ENCODE measurements around the gene PAX4. TPM values are rescaled to one million over a fixed set of nuclear protein-coding genes. Genes with fewer than 3 reads are reported as not detected.

Gene PAX4
- total RNA-seq, 2 donors from 2014 or later, result 0.24 TPM; not detected in 1

- H3K27ac ChIP-seq (ENCODE audit: low read depth, low read length), result no peak overlapping the region
- no peak overlapping the region for H3K9ac ChIP-seq (ENCODE audit: extremely low read depth, low read length, poor library complexity, severe bottlenecking)
- H3K4me1 Mint-ChIP-seq, result peaks cover 3% of the 10 kb centered on the region
- H3K4me3 ChIP-seq (ENCODE audit: low read length), result no peak overlapping the region
- no peaks in the 10 kb centered on the region for H3K4me1 ChIP-seq (ENCODE audit: control insufficient read depth, insufficient read depth, low read length)
- H3K36me3 Mint-ChIP-seq (ENCODE audit: low read depth), result peaks cover 13% of the 10 kb centered on the region
- no peak for TF ChIP-seq CTCF (conservative IDR thresholded peaks at IDR 0.05)
- peaks cover 12% of the 10 kb centered on the region for H3K36me3 ChIP-seq (ENCODE audit: control insufficient read depth, insufficient read depth, low read length)
- no peak for DNase-seq
- H3K27me3 ChIP-seq (ENCODE audit: control insufficient read depth, insufficient read depth, low read length, poor library complexity, severe bottlenecking), result no peaks in the 10 kb centered on the region
- no peak overlapping the region for H3K4me3 Mint-ChIP-seq
- 90 to 91% methylated on average over 3 to 5 of the region's 5 CpGs for WGBS, 2 experiments (ENCODE audit: insufficient coverage in 1 of 2, insufficient read length in 1 of 2)
- H3K9me3 ChIP-seq (ENCODE audit: control insufficient read depth, low read length), result no peaks in the 10 kb centered on the region
- H3K27ac Mint-ChIP-seq, result no peak overlapping the region
- H3K9me3 Mint-ChIP-seq, result no peaks in the 10 kb centered on the region
- peaks cover 5% of the 10 kb centered on the region for H3K27me3 Mint-ChIP-seq (ENCODE audit: insufficient read depth)
Measured at GRCh38 chr7:127595737-127596136, 22.2 kb downstream of the PAX4 start.

DNA sequence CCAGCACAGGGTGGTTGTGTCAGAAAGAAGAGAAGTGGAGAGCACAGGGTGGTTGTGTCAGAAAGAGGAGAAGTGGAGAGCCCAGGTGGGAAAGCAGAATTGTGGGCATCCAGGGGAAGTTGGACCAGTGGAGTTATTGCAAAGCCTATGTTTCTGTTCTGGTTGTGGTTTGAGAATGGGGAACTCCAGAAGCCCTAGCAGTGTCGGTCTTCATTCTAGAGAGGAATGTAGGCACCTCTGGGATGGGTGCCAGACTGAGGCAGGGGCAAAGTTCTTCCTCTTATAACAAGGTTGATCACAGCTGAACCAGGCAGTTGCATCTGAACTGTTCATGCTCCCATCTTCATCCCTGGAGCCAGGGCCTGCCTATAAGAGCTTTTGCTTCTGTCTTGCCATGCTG, 23.5 kb downstream of the PAX4 start:
- no peaks in the 10 kb centered on the region for H3K9me3 Mint-ChIP-seq
- Histone ChIP-seq H3K4me3 (ENCODE audit: low read length) (no peak overlapping the region), H3K27ac (ENCODE audit: low read depth, low read length) (no peak overlapping the region), H3K4me1 (ENCODE audit: control insufficient read depth, insufficient read depth, low read length) (peaks cover 5% of the 10 kb centered on the region), H3K27me3 (ENCODE audit: control insufficient read depth, insufficient read depth, low read length, poor library complexity, severe bottlenecking) (no peaks in the 10 kb centered on the region), H3K36me3 (ENCODE audit: control insufficient read depth, insufficient read depth, low read length) (peaks cover 21% of the 10 kb centered on the region), H3K9ac (ENCODE audit: extremely low read depth, low read length, poor library complexity, severe bottlenecking) (no peak overlapping the region), H3K9me3 (ENCODE audit: control insufficient read depth, low read length) (no peaks in the 10 kb centered on the region)
- 90 to 100% methylated on average over 1 of the region's 1 CpG for WGBS, 2 experiments (ENCODE audit: insufficient coverage in 1 of 2, insufficient read length in 1 of 2)
- peaks cover 6% of the 10 kb centered on the region for H3K4me1 Mint-ChIP-seq
- H3K27ac Mint-ChIP-seq, result no peak overlapping the region
- peaks cover 5% of the 10 kb centered on the region for H3K27me3 Mint-ChIP-seq (ENCODE audit: insufficient read depth)
- no peak for DNase-seq
- H3K36me3 Mint-ChIP-seq (ENCODE audit: low read depth), result peaks cover 24% of the 10 kb centered on the region
- H3K4me3 Mint-ChIP-seq, result no peak overlapping the region
- no peak for TF ChIP-seq CTCF (conservative IDR thresholded peaks at IDR 0.05)

DNA sequence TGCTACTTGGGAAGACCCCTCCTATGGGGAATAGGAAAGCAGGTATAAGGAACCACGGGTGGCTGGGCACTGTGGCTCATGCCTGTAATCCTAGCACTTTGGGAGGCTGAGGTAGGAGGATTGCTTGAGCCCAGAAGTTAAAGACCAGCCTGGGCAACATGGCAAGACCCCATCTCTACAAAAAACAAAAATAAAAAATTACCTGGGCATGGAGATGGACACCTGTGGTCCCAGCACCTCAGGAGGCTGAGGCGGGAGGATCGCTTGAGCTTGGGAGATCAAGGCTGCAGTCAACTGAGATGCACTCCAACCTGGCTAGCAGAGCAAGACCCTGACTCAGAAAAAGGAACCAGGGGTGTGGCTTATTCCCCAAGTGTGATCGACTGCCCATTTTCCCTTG, 25.4 kb downstream of the PAX4 start:
- Histone ChIP-seq H3K27me3 (ENCODE audit: control insufficient read depth, insufficient read depth, low read length, poor library complexity, severe bottlenecking) (no peaks in the 10 kb centered on the region), H3K36me3 (ENCODE audit: control insufficient read depth, insufficient read depth, low read length) (peaks cover 21% of the 10 kb centered on the region), H3K27ac (ENCODE audit: low read depth, low read length) (no peak overlapping the region), H3K9me3 (ENCODE audit: control insufficient read depth, low read length) (no peaks in the 10 kb centered on the region), H3K4me3 (ENCODE audit: low read length) (no peak overlapping the region), H3K4me1 (ENCODE audit: control insufficient read depth, insufficient read depth, low read length) (peaks cover 11% of the 10 kb centered on the region), H3K9ac (ENCODE audit: extremely low read depth, low read length, poor library complexity, severe bottlenecking) (no peak overlapping the region)
- peaks cover 3% of the 10 kb centered on the region for H3K27me3 Mint-ChIP-seq (ENCODE audit: insufficient read depth)
- no peak for TF ChIP-seq CTCF (conservative IDR thresholded peaks at IDR 0.05)
- peaks cover 24% of the 10 kb centered on the region for H3K36me3 Mint-ChIP-seq (ENCODE audit: low read depth)
- WGBS, 2 experiments (ENCODE audit: insufficient coverage in 1 of 2, insufficient read length in 1 of 2), result 93 to 96% methylated on average over 3 to 4 of the region's 4 CpGs
- DNase-seq, result no peak
- no peaks in the 10 kb centered on the region for H3K9me3 Mint-ChIP-seq
- H3K27ac Mint-ChIP-seq, result no peak overlapping the region
- H3K4me3 Mint-ChIP-seq, result no peak overlapping the region
- H3K4me1 Mint-ChIP-seq, result peaks cover 7% of the 10 kb centered on the region
